Measurements from ENCODE around the gene PDE1C.
"Not testable (repeated sequence)": the region's sequence is repeated elsewhere in the genome, so short reads cannot be mapped to it uniquely, and the experiment has no call there.

Gene PDE1C

GRCh38 chr7:32070406-32071360 lies at the start of gene PDE1C:
PDE1C (minus strand) TSS chr7:32070407.
- in situ Hi-C loops (cut with MboI; ENCODE audit: low sequenced_read_pairs) = no loop called here

GRCh38 chr7:32119790-32120196 lies 49.6 kb upstream of the PDE1C start:
- in situ Hi-C loops (cut with MboI; ENCODE audit: low sequenced_read_pairs) = no loop called here

GRCh38 chr7:32117837-32118236 lies 47.6 kb upstream of the PDE1C start:
- in situ Hi-C loops (cut with MboI; ENCODE audit: low sequenced_read_pairs) = no loop called here

DNA sequence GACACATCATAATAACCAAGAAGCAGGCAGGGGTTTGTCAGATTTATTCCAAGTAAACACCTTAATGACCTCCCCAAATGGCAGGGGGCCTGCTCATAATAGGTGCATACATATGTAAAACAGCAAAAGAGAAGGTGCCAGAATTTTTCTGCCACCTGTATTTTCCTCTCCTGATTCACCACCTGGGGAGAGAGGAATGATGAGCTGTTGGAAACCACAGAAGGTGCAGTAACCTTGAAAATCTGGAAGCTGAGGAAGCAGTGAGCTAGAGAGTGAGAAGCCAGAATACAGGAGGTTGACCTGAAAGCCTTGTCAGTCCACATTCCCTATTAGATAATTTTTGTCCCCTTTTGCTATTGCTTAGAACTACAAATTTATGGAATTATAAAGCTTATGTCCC lies 46.2 kb upstream of the PDE1C start:
- in situ Hi-C loops (cut with MboI; ENCODE audit: low sequenced_read_pairs) = no loop called here

GRCh38 chr7:32115831-32116230 lies 45.6 kb upstream of the PDE1C start:
- in situ Hi-C loops (cut with MboI; ENCODE audit: low sequenced_read_pairs) = no loop called here

DNA sequence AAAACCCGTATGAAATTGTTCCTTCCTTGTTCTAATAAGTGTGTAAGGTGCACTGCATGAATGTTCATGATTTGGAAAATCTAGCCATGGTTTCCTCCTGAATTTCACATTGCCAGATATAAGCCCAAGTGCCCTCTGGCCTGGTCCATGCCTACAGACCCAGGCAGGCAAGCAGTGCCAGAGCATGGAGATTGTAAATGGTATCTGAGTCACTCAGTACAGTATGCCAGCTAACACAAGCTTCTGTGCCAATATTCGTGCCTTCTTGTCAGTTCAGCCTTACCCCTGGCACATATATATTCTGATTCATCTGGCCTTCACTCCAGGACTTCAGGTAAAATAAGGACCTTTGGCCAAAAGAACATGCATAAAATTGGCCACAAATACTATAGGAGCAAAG lies 38.4 kb upstream of the PDE1C start:
- in situ Hi-C loops (cut with MboI; ENCODE audit: low sequenced_read_pairs) = no loop called here

DNA sequence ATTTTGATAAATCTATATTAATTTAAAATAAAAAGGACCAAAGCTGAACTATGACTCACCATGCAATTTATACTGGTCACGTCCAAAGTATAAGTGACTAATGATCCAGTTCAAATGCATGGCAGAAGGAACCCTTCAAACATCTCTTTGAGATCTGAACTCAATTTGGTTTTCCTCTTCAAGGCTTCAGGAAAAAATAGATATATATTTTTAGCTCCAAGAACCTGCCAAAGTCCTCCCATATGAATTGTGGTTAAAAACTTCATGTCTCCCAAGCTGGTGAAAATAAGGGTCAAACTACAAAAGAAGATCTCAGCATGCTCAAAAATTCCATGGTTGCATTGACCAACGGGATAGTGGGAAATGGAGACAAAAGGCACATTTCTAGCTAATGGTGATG lies 34.6 kb upstream of the PDE1C start:
- in situ Hi-C loops (cut with MboI; ENCODE audit: low sequenced_read_pairs) = no loop called here

- in situ Hi-C loops (cut with MboI; ENCODE audit: low sequenced_read_pairs) = no loop called here
Observed at GRCh38 chr7:32103361-32103760, 33.2 kb upstream of the PDE1C start.

DNA sequence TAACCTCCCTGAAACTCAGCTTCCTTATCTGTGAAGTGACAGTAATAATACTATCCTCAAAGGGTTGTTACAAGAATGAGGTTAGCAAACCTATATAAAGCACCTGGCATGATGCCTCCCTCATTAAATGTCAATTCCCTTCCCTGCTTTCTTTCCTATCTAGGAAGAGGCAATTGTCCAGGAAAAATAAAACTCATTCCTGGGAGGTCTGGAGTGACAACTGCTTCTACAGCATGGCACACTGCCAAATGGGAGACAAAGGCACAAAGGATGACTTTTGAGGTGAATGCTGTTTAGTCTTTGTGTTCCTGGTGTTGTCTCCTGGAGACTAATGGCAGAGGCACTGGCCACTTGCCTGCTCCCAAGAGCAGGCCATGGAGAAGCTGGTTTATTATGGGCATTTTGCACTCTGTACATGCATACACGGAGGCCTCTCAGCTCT lies 32.2 kb upstream of the PDE1C start:
- in situ Hi-C loops (cut with MboI; ENCODE audit: low sequenced_read_pairs) = no loop called here

DNA sequence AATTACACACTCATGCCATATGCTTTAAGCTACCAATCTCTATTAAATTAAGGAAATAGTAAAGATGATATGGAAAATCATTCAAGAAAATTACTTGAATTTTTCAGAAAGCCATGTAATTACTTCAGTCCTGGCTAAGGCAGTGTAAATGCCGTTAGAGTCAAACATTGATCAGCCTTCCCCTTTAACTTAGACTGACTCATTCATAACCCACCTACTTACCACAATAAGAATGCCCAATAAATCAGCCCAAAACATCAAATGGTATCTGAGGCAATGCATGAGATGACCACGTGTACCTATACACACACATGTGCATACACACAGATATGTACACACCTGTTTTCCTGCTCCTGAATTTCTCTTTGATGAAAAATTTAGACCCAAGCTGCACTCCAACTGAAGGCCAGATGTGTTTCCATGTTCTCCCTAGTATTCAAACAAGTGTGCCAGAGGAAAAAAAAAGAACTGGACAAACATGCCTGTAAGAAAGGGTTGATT lies 30.2 kb upstream of the PDE1C start:
- in situ Hi-C loops (cut with MboI; ENCODE audit: low sequenced_read_pairs) = no loop called here

- in situ Hi-C loops (cut with MboI; ENCODE audit: low sequenced_read_pairs) = no loop called here
Observed at GRCh38 chr7:32094516-32094915, 24.3 kb upstream of the PDE1C start.

DNA sequence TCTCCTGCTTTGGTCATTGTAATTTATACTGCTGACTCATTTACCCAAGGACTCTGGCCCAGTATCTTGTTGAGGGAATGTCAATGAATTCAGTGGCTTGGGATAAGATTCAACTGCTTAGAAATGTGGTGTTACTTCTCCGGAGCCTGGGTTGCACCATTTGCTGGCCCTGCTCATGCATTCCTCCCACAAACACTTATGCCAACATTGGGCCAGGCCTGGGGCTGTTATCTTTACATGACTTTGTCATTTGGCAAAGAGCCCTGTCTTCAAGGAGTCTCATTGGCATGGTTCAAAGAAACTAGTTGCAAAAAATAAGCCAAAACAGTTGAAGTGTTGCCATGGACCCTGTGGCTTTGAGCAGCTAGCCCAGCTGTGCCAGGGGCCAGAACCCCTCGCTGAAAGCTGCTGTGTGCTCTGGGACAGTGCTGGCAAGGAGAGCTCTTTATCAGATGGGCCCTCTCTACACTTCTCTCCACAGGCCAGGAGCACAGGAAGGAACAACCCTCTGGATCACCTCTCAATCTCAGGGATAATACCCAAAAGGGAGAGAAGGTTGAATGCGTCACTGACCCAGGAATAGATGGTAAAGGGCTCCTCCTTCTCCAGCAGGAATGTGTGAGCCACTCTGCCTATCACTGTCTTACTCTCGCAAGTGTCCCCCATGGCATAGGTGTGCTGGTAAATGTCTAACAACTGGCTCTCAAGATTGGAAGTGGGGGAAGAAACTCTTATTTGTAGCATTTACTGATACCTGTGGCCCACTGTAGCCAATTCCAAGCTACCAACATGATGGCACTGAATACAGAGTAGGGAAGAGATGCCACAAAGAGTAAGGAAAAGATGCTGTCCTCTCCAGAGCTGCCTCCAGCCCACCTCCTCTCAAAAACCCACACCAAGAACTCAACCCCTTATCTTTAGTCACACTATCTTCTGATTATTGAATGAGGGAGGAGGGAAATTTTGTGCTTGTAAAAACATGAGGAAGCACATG lies 23.5 kb upstream of the PDE1C start:
- in situ Hi-C loops (cut with MboI; ENCODE audit: low sequenced_read_pairs) = no loop called here

DNA sequence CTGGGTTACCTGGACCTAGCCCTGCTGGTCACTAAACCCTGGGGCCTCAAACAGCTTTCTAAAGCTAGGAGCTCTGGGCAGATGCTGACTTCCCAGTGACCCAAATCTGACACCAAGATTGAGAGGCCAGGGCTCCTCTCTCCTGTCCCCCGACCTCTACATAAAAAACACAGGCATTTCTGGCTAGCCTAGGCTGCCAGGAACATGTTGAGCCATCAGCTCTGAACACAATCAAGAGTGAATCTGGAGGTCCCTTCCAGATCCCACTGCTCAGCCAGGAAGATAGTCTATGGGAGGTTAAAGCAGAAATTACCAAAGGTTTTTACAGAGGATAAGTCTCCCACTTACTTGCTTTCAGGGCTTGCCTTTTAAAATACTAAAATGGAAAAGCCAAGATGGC lies 22.1 kb upstream of the PDE1C start:
- in situ Hi-C loops (cut with MboI; ENCODE audit: low sequenced_read_pairs) = no loop called here

- in situ Hi-C loops (cut with MboI; ENCODE audit: low sequenced_read_pairs) = no loop called here
Observed at GRCh38 chr7:32091608-32092210, 21.5 kb upstream of the PDE1C start.

DNA sequence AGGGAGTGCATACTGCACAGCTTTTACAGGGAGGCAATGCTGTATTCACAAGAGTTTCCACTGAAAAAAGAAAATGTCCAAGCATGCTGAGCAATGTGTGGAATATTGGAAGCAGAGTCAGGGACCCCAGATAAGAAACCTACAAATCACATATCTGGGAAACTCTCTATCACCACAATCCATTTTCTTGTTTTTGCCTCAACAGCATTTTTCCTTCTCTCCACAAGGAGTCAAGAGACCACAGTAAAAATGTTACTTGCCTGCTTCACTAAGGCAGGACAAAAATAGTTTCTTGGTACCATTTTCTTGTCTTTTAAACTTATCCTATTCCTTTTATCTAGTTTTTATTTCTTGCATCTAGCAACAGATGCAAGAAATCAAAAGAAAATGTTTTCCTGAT lies 19.5 kb upstream of the PDE1C start:
- in situ Hi-C loops (cut with MboI; ENCODE audit: low sequenced_read_pairs) = no loop called here

GRCh38 chr7:32089256-32089655 lies 19.0 kb upstream of the PDE1C start:
- in situ Hi-C loops (cut with MboI; ENCODE audit: low sequenced_read_pairs) = no loop called here

DNA sequence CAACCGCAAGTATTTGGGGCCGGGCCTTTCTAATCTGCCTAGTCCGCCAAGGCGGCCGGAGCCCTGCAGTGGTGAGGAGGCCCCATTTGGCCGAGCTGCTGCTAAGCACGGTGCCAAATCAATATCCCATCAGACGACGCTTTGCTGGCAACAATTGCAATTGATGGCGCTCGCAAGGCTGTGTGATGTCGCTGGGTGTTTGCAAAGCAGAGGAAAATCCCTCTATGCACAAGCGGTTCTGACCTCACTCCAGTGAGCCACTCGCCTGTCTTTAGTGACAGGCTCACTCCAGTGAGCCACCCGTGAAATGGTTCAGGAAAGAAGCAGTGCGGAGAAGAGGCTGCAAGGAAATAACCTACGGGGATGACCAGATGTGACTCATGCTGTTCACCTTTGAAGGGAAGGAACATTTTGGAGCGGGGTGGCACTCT lies 18.3 kb upstream of the PDE1C start:
- in situ Hi-C loops (cut with MboI; ENCODE audit: low sequenced_read_pairs) = no loop called here

GRCh38 chr7:32079510-32079909 lies 9.3 kb upstream of the PDE1C start:
- in situ Hi-C loops (cut with MboI; ENCODE audit: low sequenced_read_pairs) = no loop called here

GRCh38 chr7:32078824-32079223 lies 8.6 kb upstream of the PDE1C start:
- in situ Hi-C loops (cut with MboI; ENCODE audit: low sequenced_read_pairs) = no loop called here

GRCh38 chr7:32077806-32078205 lies 7.6 kb upstream of the PDE1C start:
- in situ Hi-C loops (cut with MboI; ENCODE audit: low sequenced_read_pairs) = no loop called here

- in situ Hi-C loops (cut with MboI; ENCODE audit: low sequenced_read_pairs) = not testable (repeated sequence)
Observed at GRCh38 chr7:32076802-32077201, 6.6 kb upstream of the PDE1C start.

Data from HL-60/S4 treated with phorbol 12-myristate 13-acetate at 8.2 ng/mL for 4 days and 3 days (cell line).